ENCODE measurements around the gene ENG.

ENG gene

DNA sequence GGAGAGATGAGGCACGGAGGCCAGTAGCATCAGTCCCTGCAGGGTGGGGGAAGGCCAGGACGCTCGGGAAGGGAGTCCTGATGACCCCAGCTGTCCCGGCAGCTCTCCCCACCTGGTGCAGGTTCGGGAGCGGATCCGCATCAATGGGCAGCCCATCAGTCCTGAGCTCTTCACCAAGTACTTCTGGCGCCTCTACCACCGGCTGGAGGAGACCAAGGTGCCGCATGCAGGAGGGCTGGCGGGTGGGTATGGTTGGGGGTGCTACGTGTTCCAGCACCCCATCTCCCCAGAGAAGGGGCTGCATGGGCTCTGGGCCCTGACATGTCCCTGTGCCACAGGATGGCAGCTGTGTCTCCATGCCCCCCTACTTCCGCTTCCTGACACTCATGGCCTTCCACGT, 47.6 kb downstream of the ENG start:
- Histone ChIP-seq H3K36me3 (peaks cover 75% of the 10 kb centered on the region), H3K27ac (no peak overlapping the region), H3K27me3 (ENCODE audit: insufficient read depth, low read depth, severe bottlenecking) (no peaks in the 10 kb centered on the region), H3K9me3 (ENCODE audit: severe bottlenecking) (no peaks in the 10 kb centered on the region), H3K4me3 (ENCODE audit: low read depth, low read length) (no peak overlapping the region)
- DNase-seq = no peak
- TF ChIP-seq, protein P1, sequence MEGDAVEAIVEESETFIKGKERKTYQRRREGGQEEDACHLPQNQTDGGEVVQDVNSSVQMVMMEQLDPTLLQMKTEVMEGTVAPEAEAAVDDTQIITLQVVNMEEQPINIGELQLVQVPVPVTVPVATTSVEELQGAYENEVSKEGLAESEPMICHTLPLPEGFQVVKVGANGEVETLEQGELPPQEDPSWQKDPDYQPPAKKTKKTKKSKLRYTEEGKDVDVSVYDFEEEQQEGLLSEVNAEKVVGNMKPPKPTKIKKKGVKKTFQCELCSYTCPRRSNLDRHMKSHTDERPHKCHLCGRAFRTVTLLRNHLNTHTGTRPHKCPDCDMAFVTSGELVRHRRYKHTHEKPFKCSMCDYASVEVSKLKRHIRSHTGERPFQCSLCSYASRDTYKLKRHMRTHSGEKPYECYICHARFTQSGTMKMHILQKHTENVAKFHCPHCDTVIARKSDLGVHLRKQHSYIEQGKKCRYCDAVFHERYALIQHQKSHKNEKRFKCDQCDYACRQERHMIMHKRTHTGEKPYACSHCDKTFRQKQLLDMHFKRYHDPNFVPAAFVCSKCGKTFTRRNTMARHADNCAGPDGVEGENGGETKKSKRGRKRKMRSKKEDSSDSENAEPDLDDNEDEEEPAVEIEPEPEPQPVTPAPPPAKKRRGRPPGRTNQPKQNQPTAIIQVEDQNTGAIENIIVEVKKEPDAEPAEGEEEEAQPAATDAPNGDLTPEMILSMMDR (IDR thresholded peaks at IDR 0.05; ENCODE audit: low read depth, low read length) = no peak

GRCh38 chr9:127805620-127806019, 48.8 kb downstream of the ENG start:
- peaks cover 63% of the 10 kb centered on the region for H3K36me3 ChIP-seq
- H3K27ac ChIP-seq = no peak overlapping the region
- H3K4me3 ChIP-seq (ENCODE audit: low read depth, low read length) = no peak overlapping the region
- TF ChIP-seq, protein P1 (IDR thresholded peaks at IDR 0.05; ENCODE audit: low read depth, low read length) = peak; percentile 87
- peak; percentile 86 for DNase-seq
- H3K9me3 ChIP-seq (ENCODE audit: severe bottlenecking) = no peaks in the 10 kb centered on the region
- no peaks in the 10 kb centered on the region for H3K27me3 ChIP-seq (ENCODE audit: insufficient read depth, low read depth, severe bottlenecking)

DNA sequence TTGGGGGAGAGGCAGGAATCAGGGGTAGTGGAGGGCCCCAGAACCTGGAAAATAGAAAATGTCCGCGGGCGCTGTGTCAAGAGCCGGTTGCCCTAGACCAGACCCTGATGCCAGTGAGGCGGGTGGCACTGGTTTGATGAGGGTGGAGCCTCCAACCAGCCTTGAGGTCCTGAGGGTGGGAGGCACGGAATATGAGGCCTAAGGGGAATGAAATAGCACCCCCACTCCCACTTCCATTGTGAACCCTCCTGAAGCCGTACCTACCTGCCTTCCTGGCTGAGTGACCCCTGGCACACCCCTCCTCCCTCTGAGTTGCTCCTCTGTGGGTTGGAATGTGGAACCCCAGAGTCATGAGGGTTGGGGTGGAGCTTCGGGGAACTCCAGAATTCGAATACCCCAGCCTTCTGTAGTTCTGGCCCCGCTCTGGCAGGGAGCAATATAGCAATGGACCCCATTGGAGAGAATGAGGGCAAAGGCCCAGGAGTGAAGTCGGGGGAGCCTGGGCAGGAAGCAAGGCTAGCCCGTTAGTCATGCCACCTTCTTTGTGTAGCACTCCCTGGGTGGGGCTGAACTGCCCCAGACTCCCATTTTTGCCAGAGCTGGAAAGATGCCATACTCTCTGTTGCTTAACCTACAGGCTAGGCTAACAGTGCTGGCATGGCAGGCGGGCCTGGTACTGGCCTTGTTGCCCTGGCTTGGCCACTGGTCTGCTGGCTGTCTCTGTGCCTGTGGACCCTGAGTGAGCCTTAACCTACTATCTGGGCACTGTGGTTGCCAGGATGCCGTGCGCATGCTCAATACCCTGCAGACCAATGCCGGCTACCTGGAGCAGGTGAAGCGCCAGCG, 50.7 kb downstream of the ENG start:
- no peak for DNase-seq
- peak overlapping the region; percentile 98 for H3K27ac ChIP-seq
- TF ChIP-seq, protein P1 (IDR thresholded peaks at IDR 0.05; ENCODE audit: low read depth, low read length) = no peak
- no peaks in the 10 kb centered on the region for H3K27me3 ChIP-seq (ENCODE audit: insufficient read depth, low read depth, severe bottlenecking)
- H3K9me3 ChIP-seq (ENCODE audit: severe bottlenecking) = no peaks in the 10 kb centered on the region
- H3K4me3 ChIP-seq (ENCODE audit: low read depth, low read length) = peak overlapping the region; percentile 94
- peaks cover 47% of the 10 kb centered on the region for H3K36me3 ChIP-seq

DNA sequence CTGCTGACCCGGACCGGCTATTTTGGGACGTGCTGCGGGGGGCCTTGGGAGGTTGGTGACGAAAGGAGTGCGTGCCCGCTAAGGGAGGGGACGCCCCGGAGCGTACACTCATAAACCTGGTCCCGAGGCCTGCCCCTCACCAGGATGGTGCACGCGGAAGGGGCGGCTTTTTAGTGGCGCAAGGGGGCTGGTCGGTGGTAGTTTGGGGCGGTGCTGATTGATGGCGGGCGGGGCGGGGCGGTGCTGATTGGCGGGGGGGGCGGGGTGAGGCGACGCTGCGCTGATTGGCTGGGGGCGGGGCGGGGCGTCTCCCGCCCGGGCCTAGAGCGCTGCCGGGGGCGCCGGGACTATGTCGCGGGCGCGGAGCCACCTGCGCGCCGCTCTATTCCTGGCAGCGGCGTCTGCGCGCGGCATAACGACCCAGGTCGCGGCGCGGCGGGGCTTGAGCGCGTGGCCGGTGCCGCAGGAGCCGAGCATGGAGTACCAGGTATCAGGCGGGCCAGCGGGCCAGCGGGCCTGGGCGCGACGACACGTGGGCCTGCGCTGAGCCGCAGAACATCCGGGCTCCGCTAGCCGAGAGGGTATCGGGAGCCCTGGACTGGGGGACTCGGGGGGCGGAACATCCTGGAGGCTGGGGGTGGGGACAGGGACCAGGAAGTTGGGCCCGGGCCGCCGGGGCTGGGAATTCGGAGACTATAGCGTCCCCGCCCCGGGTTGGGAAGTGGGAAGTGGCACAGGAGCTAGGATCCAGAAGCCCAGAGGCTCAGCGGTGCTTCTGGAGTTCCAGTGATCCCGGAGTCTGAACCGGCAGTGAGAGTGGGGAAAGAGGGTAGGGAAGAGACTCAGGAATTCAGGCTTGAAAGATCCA, 51.6 kb downstream of the ENG start, which contains the start of gene FPGS:
FPGS (plus strand) TSS at position 307 of the 868 bp plus-strand sequence; CDS start at position 350, 43 bp downstream.
- peak; percentile 93 for DNase-seq
- Histone ChIP-seq H3K9me3 (ENCODE audit: severe bottlenecking) (no peaks in the 10 kb centered on the region), H3K36me3 (peaks cover 38% of the 10 kb centered on the region), H3K27me3 (ENCODE audit: insufficient read depth, low read depth, severe bottlenecking) (no peaks in the 10 kb centered on the region), H3K27ac (peak within 1 kb of the TSS; percentile 98), H3K4me3 (ENCODE audit: low read depth, low read length) (peak within 1 kb of the TSS; percentile 94)
- TF ChIP-seq, protein P1 (IDR thresholded peaks at IDR 0.05; ENCODE audit: low read depth, low read length) = no peak

DNA sequence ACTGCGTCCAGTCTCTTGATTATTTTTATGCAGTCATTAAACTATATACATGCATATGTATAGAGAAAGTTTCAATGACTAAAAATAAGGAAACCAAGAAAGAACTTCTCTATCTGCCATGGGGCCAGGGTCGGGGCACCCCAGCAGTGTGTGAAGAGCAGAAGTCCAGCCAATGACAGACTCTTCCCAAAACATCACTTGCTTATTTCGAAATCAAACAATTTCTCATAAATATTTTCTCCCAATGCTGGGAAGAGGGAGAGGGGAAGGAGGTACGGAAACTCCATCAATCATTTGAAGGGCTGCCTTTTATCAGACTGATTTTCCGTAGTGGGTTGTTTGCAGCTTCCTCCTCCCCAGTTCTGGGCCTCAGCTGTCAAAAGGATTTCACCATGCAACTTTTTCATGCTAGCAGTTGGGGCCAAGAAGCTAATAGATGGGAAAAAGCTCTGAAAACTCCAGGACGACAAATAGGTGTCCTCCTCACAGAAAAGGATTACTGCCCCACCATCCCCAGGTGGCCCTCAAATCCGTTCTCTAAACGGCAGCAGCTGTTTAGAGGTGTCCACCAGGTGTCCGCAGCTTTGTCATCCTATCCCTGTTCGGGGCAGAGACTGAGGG, 52.4 kb downstream of the ENG start:
- no peak for DNase-seq
- peak overlapping the region; percentile 65 for H3K4me3 ChIP-seq (ENCODE audit: low read depth, low read length)
- peaks cover 30% of the 10 kb centered on the region for H3K36me3 ChIP-seq
- no peaks in the 10 kb centered on the region for H3K27me3 ChIP-seq (ENCODE audit: insufficient read depth, low read depth, severe bottlenecking)
- no peaks in the 10 kb centered on the region for H3K9me3 ChIP-seq (ENCODE audit: severe bottlenecking)
- TF ChIP-seq, protein P1 (IDR thresholded peaks at IDR 0.05; ENCODE audit: low read depth, low read length) = no peak
- peak overlapping the region; percentile 98 for H3K27ac ChIP-seq

Measured in WERI-Rb-1 (cell line).